PC-9 (cell line): ENCODE results near the gene TRIM15. TPM values are rescaled to one million over a fixed set of nuclear protein-coding genes. Genes with fewer than 3 reads are reported as not detected.

ENCODE experiments used
- BruUV-seq: library from RNA; stranded (reverse); fragments of 400-500 nt; replicated peaks from 2 replicates; lab custom pipeline; 2021; lab: Mats Ljungman, UMichigan
- CTCF ChIA-PET: fragments of 300-600 bp; sonication (Branson Sonifier 250); formaldehyde crosslinking; loops from one replicate; lab custom pipeline; 2022; ENCODE audit warnings: antibody characterized with exemption; lab: Charles Lee
- POLR2A ChIA-PET: fragments of 300-600 bp; sonication (Branson Sonifier 250); formaldehyde crosslinking; loops from one replicate; lab custom pipeline; 2022; ENCODE audit warnings: antibody characterized with exemption; ENCODE audit not compliant: unreplicated experiment; lab: Charles Lee
- DNase-seq, 2 experiments: peaks; one replicate each; pipeline versions ENCODE4 v3.0.0 to v3.0.0-alpha.2; 2015 to 2022; ENCODE audit warnings: mixed read lengths in 1 of 2
- H2AFZ ChIP-seq: fragments of 200-600 bp; sonication (generic); 2 replicates; pipeline ENCODE4 v1.8.1; 2017; ENCODE audit warnings: antibody characterized with exemption
- H3F3A ChIP-seq: fragments of 200-600 bp; sonication (generic); 2 replicates; pipeline ENCODE4 v1.8.1; 2017; ENCODE audit warnings: antibody characterized with exemption, mild to moderate bottlenecking, low read depth; ENCODE audit not compliant: insufficient read depth
- H3K27ac ChIP-seq: fragments of 200-600 bp; sonication (generic); 2 replicates; pipeline ENCODE4 v1.6.1; 2016; ENCODE audit warnings: mixed run types
- H3K27me3 ChIP-seq: fragments of 200-600 bp; sonication (generic); 2 replicates; pipeline ENCODE4 v1.6.1; 2016; ENCODE audit warnings: low read depth, mixed run types; ENCODE audit not compliant: insufficient read depth
- H3K36me3 ChIP-seq: fragments of 200-600 bp; sonication (generic); 2 replicates; pipeline ENCODE4 v1.6.1; 2016; ENCODE audit warnings: low read depth, mixed run types
- H3K4me1 ChIP-seq: fragments of 200-600 bp; sonication (generic); replicated peaks from 2 replicates; pipeline ENCODE4 v1.6.1; 2016; ENCODE audit warnings: mixed run types; ENCODE audit not compliant: insufficient read depth
- H3K4me2 ChIP-seq: fragments of 200-600 bp; sonication (generic); 2 replicates; pipeline ENCODE4 v1.6.1; 2017; ENCODE audit warnings: mixed run types
- H3K4me3 ChIP-seq: fragments of 200-600 bp; sonication (generic); 2 replicates; pipeline ENCODE4 v1.6.1; 2016; ENCODE audit warnings: mixed run types
- H3K79me2 ChIP-seq: fragments of 200-600 bp; sonication (generic); 2 replicates; pipeline ENCODE4 v1.6.1; 2017; ENCODE audit warnings: low read depth, mixed run types
- H3K9me2 ChIP-seq: fragments of 200-600 bp; sonication (generic); 2 replicates; pipeline ENCODE4 v1.8.1; 2017; ENCODE audit warnings: mild to moderate bottlenecking; ENCODE audit not compliant: insufficient read depth
- H3K9me3 ChIP-seq: fragments of 200-600 bp; sonication (generic); 2 replicates; pipeline ENCODE4 v1.8.1; 2016; ENCODE audit warnings: low read depth; ENCODE audit not compliant: insufficient read depth
- H4K20me1 ChIP-seq: fragments of 200-600 bp; sonication (generic); 2 replicates; pipeline ENCODE4 v1.8.1; 2017; ENCODE audit not compliant: insufficient read depth
- CTCF ChIP-seq: fragments of 200-600 bp; sonication (generic); conservative IDR thresholded peaks from 2 replicates; pipeline ENCODE4 v1.6.1; 2017; ENCODE audit warnings: mixed run types, antibody characterized with exemption, mild to moderate bottlenecking, moderate library complexity
- EZH2 ChIP-seq: fragments of 200-600 bp; sonication (generic); IDR thresholded peaks from 2 replicates; pipeline ENCODE4 v1.8.0; 2017; ENCODE audit warnings: antibody characterized with exemption, low read depth
- intact Hi-C: fragments of 100-400 bp; cut with micrococcal nuclease; formaldehyde crosslinking; loops from one replicate; pipeline ENCODE4 v1.10.0; 2022; ENCODE audit not compliant: unreplicated experiment
- total RNA-seq: library from RNA; stranded (reverse); gene quantifications from 2 replicates; pipeline ENCODE4 v1.2.3, GENCODE V29; 2021

TRIM15 gene
- total RNA-seq, 1 experiment from 2014 or later, result not detected

- no peaks in the 10 kb centered on the region for H3K9me2 ChIP-seq
- intact Hi-C loops, result loop anchor here (10.0 kb wide), 1 partner anchor 157 kb away; no protein-coding TSS in a partner anchor
- no peaks in the 10 kb centered on the region for H3K9me3 ChIP-seq
- BruUV-seq, result no TSS peak
- H3K4me1 ChIP-seq, result no peaks in the 10 kb centered on the region
- H3F3A ChIP-seq, result no peaks in the 10 kb centered on the region
- no peak overlapping the region for H3K4me3 ChIP-seq
- no peaks in the 10 kb centered on the region for H4K20me1 ChIP-seq
- CTCF ChIA-PET, result interaction anchor here (0.6 kb wide), 2 partner anchors 39 to 323 kb away, joined by 6 to 8 read pairs; no protein-coding TSS in a partner anchor
- TF ChIP-seq EZH2 (no peak), CTCF (no peak)
- no peak overlapping the region for H2AFZ ChIP-seq
- POLR2A ChIA-PET, result no interaction called here
- no peaks in the 10 kb centered on the region for H3K79me2 ChIP-seq
- peak in 1 of 2 experiments; percentile 16 for DNase-seq
- peaks cover 36% of the 10 kb centered on the region for H3K27me3 ChIP-seq
- H3K27ac ChIP-seq, result no peak overlapping the region
- H3K4me2 ChIP-seq, result no peak overlapping the region
- H3K36me3 ChIP-seq, result no peaks in the 10 kb centered on the region
Measured at GRCh38 chr6:30171677-30172471, 8.5 kb downstream of the TRIM15 start.

GRCh38 chr6:30172681-30173080 is 9.3 kb downstream of the TRIM15 start:
- H3K36me3 ChIP-seq, result no peaks in the 10 kb centered on the region
- H3F3A ChIP-seq, result no peaks in the 10 kb centered on the region
- H3K9me3 ChIP-seq, result no peaks in the 10 kb centered on the region
- H3K9me2 ChIP-seq, result no peaks in the 10 kb centered on the region
- intact Hi-C loops, result loop anchor here (10.0 kb wide), 1 partner anchor 158 kb away; no protein-coding TSS in a partner anchor
- no peaks in the 10 kb centered on the region for H3K79me2 ChIP-seq
- H2AFZ ChIP-seq, result no peak overlapping the region
- H3K27ac ChIP-seq, result no peak overlapping the region
- ChIA-PET POLR2A (no interaction called here), CTCF (no interaction called here)
- no peaks in the 10 kb centered on the region for H3K4me1 ChIP-seq
- no peaks in the 10 kb centered on the region for H4K20me1 ChIP-seq
- DNase-seq, result peak in 1 of 2 experiments; percentile 11
- H3K4me2 ChIP-seq, result no peak overlapping the region
- no peak for TF ChIP-seq EZH2
- no peak for TF ChIP-seq CTCF
- H3K4me3 ChIP-seq, result no peak overlapping the region
- peaks cover 44% of the 10 kb centered on the region for H3K27me3 ChIP-seq
- BruUV-seq, result no TSS peak

GRCh38 chr6:30175765-30176164 is 12.4 kb downstream of the TRIM15 start:
- no TSS peak for BruUV-seq
- POLR2A ChIA-PET, result interaction anchor here (0.6 kb wide), 1 partner anchor 501 kb away, joined by 3 read pairs; no protein-coding TSS in a partner anchor
- no peaks in the 10 kb centered on the region for H3K9me2 ChIP-seq
- CTCF ChIA-PET, result no interaction called here
- no peak overlapping the region for H3K4me3 ChIP-seq
- H3K79me2 ChIP-seq, result no peaks in the 10 kb centered on the region
- H3K9me3 ChIP-seq, result no peaks in the 10 kb centered on the region; the same call in 1 of the 2 replicates
- H2AFZ ChIP-seq, result no peak overlapping the region
- no peak for DNase-seq
- H3K27ac ChIP-seq, result no peak overlapping the region
- no peak for TF ChIP-seq CTCF
- TF ChIP-seq EZH2, result no peak
- H4K20me1 ChIP-seq, result no peaks in the 10 kb centered on the region
- intact Hi-C loops, result loop anchor here (10.0 kb wide), 1 partner anchor 161 kb away; no protein-coding TSS in a partner anchor
- H3K36me3 ChIP-seq, result no peaks in the 10 kb centered on the region
- H3F3A ChIP-seq, result no peaks in the 10 kb centered on the region
- no peaks in the 10 kb centered on the region for H3K4me1 ChIP-seq
- peaks cover 44% of the 10 kb centered on the region for H3K27me3 ChIP-seq
- no peak overlapping the region for H3K4me2 ChIP-seq
